NCI-H2107 treated with DMSO at 0.1 percent for 48 hours (cell line): ENCODE data around the gene DNAH2.

ENCODE experiments used
- DNase-seq: peaks from one replicate; lab custom pipeline; 2025; ENCODE audit not compliant: unreplicated experiment; lab: John Stamatoyannopoulos, UW

DNAH2 gene

GRCh38 chr17:7849130-7849750 lies 131.7 kb downstream of the DNAH2 start:
- no peak for DNase-seq

DNA sequence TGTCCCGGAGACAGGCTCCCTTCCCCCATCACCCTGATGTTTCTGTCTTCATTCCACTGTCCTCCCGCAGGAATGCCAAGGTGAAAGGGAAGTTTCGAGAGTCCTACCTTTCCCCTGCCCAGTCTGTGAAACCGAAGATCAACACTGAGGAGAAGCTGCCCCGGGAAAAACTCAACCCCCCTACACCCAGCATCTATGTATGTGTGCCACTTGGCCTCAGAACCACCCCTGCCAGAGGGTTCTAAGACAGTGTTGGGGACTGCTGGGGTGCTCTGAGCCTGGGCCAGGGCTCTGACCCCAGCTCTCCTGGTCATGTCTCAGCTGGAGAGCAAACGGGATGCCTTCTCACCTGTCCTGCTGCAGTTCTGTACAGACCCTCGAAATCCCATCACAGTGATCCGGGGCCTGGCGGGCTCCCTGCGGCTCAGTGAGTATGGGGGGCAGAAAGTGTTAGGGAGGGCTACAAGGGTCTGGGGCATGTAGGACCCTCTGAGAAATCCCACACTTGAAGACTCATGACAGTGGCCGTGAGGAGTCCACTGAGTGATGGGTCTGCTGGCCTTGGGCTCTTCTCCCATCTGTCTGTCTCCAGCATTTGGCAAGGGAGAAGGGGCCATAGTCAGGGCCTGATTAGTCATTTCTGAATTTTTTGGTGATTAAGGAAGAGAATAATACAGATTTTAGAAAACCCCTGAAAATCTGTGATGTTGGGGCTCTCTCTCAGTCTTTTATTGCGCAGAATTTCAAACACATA lies 132.4 kb downstream of the DNAH2 start:
- DNase-seq, result no peak

DNA sequence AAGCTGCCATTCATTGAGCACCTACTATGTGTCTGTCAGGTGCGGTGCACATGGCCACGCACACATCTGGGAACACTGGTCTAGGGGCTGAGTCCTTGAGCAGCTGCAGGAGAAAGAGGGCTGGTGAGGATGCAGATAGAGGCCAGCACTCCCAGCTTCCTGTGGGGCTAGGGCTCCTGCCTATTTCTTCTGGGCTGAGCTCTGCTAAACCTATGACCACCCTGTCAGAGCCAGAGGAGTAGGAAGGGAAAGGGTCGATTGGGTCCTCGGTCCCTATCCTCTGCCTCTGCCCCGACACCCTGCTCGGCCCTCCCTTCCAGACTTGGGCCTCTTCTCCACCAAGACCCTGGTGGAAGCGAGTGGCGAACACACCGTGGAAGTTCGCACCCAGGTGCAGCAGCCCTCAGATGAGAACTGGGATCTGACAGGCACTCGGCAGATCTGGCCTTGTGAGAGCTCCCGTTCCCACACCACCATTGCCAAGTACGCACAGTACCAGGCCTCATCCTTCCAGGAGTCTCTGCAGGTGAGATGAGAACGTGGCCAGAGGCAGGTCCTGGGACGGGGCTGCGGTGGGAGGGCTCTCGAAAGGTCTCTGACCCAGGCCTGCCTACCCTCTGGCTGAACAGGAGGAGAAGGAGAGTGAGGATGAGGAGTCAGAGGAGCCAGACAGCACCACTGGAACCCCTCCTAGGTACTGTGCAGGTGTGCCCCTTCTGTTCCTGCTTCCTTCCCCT lies 133.3 kb downstream of the DNAH2 start:
- DNase-seq, result no peak

- peak; percentile 59 for DNase-seq
These were observed 134.1 kb downstream of the DNAH2 start for GRCh38 chr17:7851438-7852261.

DNA sequence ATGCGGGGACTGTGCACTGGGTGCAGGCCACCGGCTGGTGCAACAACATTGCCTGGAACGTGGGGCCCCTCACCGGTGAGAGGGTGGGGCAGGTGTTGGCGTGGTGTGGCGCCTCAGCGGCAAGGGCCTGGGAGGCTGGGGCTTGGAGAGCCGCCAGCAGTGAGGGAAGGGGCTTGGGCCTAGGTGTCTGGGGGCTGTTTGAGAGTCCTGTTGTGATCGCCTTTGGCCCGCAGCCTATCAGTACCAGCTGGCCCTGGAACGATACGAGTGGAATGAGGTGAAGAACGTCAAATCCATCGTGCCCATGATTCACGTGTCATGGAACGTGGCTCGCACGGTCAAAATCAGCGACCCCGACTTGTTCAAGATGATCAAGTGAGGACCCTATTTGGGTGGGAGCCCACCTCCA lies 134.7 kb downstream of the DNAH2 start:
- no peak for DNase-seq

DNA sequence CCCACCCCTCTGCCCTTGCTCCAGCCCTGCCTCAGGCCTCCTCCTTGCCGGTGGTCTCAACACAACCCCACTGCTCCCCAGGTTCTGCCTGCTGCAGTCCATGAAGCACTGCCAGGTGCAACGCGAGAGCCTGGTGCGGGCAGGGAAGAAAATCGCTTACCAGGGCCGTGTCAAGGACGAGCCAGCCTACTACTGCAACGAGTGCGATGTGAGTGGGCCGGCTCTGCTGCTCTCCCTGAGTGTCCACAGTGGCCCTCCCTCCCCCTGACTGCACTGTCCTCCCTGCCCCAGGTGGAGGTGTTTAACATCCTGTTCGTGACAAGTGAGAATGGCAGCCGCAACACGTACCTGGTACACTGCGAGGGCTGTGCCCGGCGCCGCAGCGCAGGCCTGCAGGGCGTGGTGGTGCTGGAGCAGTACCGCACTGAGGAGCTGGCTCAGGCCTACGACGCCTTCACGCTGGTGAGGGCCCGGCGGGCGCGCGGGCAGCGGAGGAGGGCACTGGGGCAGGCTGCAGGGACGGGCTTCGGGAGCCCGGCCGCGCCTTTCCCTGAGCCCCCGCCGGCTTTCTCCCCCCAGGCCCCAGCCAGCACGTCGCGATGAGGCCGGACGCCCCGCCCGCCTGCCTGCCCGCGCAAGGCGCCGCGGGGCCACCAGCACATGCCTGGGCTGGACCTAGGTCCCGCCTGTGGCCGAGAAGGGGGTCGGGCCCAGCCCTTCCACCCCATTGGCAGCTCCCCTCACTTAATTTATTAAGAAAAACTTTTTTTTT lies 135.6 kb downstream of the DNAH2 start:
- DNase-seq, result no peak

- no peak for DNase-seq
These were observed 136.1 kb downstream of the DNAH2 start for GRCh38 chr17:7853691-7854038.

DNA sequence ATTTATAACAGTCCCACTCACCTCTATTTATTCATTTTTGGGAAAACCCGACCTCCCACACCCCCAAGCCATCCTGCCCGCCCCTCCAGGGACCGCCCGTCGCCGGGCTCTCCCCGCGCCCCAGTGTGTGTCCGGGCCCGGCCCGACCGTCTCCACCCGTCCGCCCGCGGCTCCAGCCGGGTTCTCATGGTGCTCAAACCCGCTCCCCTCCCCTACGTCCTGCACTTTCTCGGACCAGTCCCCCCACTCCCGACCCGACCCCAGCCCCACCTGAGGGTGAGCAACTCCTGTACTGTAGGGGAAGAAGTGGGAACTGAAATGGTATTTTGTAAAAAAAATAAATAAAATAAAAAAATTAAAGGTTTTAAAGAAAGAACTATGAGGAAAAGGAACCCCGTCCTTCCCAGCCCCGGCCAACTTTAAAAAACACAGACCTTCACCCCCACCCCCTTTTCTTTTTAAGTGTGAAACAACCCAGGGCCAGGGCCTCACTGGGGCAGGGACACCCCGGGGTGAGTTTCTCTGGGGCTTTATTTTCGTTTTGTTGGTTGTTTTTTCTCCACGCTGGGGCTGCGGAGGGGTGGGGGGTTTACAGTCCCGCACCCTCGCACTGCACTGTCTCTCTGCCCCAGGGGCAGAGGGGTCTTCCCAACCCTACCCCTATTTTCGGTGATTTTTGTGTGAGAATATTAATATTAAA lies 136.7 kb downstream of the DNAH2 start:
- no peak for DNase-seq

GRCh38 chr17:7854851-7855659 lies 137.5 kb downstream of the DNAH2 start, which contains the start of gene TMEM88:
Gene TMEM88, plus strand, starts transcription at chr17:7855066. Its CDS starts 9 bp downstream, at chr17:7855075.
- DNase-seq, result no peak

DNA sequence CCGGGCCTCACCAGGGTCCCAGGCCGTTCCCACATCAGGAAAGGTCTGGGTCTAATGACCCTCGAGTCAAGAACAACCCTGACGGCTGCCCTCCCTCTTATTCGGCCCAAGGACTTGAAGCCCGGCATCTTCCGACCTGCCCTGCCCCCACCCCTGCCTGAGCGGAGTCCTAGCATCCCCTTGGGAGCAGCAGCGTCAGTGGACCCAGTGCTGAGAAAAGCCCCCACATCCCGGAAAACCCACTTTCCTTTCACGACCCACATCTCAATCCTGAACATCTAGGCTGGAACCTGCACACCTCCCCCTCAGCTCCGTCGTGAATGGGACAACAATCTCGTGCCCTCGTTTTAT lies 138.1 kb downstream of the DNAH2 start:
- DNase-seq, result no peak

DNA sequence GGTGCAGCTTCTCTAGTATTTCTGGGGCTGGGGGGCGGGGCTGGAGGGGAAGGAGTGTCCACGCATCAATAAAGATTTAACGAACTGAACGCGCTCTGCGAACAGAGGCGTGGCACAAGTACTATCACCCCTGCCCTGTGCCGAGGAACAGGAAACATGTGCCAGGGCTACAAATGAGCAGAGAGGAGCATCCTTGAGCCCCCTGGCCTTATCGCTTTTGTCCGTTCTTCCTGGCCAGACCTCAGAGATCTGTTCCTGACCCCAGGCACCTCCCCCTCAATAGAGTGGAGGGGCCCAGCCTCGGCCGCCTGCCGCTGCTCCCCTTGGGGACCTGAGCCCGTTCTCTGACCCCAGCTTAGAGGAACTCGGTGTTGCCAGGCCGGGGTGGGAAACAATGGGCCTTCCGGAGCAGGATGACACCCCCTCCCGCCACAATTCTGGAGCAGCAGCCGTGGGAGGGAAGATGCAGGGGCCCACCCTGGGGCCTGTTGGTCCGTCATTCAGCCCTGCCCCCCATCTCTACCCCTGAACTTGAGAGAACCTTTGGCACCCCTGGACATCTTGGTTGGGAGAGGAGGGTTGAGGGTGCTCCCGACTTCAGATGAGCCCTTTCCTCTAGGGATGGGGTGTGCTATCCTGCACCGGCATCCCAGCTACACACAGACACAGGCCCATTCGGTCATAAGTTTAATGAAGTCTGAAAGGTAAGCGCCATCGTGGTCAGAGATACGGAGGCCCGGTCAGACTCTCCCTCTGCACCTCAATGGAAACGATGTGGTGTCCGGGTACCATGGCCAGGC lies 138.7 kb downstream of the DNAH2 start:
- no peak for DNase-seq

GRCh38 chr17:7856811-7857712 lies 139.5 kb downstream of the DNAH2 start, which contains the start of gene NAA38:
Gene NAA38, minus strand, starts transcription at chr17:7857559. Its CDS starts 96 bp downstream, at chr17:7857463.
- peak; percentile 95 for DNase-seq

- DNase-seq, result peak; percentile 93
These were observed 140.4 kb downstream of the DNAH2 start, which contains the start of gene CYB5D1 for GRCh38 chr17:7857713-7858521. Gene CYB5D1, plus strand, starts transcription at chr17:7858003. Its CDS starts 132 bp downstream, at chr17:7858135.

GRCh38 chr17:7858522-7858810 lies 140.9 kb downstream of the DNAH2 start:
- DNase-seq, result peak; percentile 27

DNA sequence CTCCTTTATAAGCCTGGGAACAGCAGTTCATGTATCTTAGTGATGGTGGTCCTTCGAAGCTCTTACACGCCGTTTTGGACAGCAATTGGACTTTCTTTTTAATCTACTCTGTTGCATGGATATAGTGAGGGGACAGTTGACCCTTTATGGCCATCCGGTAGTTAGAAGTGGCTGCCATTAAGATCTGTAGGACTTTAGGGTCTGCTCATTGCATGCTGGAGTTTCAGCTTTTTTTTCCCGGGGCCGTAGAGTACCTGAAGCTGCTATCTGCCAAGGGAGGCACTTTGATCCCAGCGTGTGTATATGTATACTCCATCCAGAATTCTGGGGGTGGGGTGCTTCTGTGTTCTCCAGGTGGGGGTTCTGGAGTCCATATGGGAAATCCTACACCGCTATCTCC lies 141.5 kb downstream of the DNAH2 start:
- no peak for DNase-seq

DNA sequence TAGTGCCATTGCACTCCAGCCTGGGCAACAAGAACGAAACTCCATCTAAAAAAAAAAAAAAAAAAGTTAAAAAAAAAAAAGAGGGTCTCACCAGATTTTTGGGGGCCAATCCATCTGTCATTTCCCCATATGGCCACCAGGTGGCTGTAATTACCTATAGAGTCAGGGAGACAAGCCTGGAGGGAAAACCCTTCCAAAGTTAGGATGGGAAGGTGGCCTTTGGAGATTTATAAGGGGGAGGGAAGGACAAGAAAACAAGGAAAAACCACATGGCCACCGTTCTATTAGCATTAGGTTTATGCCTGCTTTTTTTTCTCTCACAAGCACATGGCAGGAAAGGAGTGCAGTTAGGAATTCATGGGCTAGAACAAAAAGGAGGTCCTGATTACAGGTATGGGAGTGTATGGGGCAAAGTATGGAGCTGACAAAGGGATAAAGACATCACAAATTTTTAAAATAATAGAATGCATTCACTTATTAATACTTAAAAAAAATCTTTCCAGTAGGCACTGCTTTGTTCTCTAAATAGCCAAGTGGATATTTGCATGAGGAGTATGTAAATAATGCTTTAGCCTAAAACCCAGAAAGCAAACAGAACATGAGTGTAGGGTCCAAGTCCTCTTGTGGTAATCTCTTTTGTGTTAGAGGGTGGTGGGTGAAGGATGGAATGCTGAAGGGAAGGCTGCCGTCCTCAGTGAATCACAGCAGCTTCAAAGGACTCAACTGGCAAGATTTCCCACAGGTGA lies 145.3 kb downstream of the DNAH2 start:
- DNase-seq, result no peak
